Loucy (cell line): ENCODE data around the gene KNSTRN.

Source experiments
- H2AFZ ChIP-seq: fragments of 200-600 bp; sonication (generic); 2 replicates; pipeline ENCODE4 v1.6.0; 2016; ENCODE audit warnings: antibody characterized with exemption, mild to moderate bottlenecking, low read length, moderate library complexity
- H3F3A ChIP-seq: fragments of 200-600 bp; 2 replicates; pipeline ENCODE4 v1.6.0; 2016; ENCODE audit warnings: antibody characterized with exemption, low read depth, mild to moderate bottlenecking
- H3K27me3 ChIP-seq: fragments of 200-600 bp; sonication (generic); 2 replicates; pipeline ENCODE4 v1.6.1; 2014; ENCODE audit warnings: low read length, mild to moderate bottlenecking; ENCODE audit not compliant: insufficient read depth, poor library complexity, severe bottlenecking
- H3K36me3 ChIP-seq: fragments of 200-600 bp; sonication (generic); 2 replicates; pipeline ENCODE4 v1.6.1; 2016; ENCODE audit warnings: low read length; ENCODE audit not compliant: insufficient read depth
- H3K4me1 ChIP-seq: fragments of 200-600 bp; sonication (generic); 2 replicates; pipeline ENCODE4 v1.5.1; 2014; ENCODE audit warnings: low read length, mild to moderate bottlenecking; ENCODE audit not compliant: insufficient read depth, poor library complexity, severe bottlenecking
- H3K4me2 ChIP-seq: fragments of 200-600 bp; sonication (generic); 2 replicates; pipeline ENCODE4 v1.6.0; 2014; ENCODE audit warnings: antibody characterized with exemption, low read length, low read depth, mild to moderate bottlenecking; ENCODE audit not compliant: poor library complexity, severe bottlenecking
- H3K4me3 ChIP-seq: fragments of 200-600 bp; sonication (generic); 2 replicates; pipeline ENCODE4 v1.5.1; 2014; ENCODE audit warnings: low read length, mild to moderate bottlenecking, mixed read lengths; ENCODE audit not compliant: poor library complexity, severe bottlenecking
- H3K79me2 ChIP-seq: fragments of 200-600 bp; sonication (generic); 2 replicates; pipeline ENCODE4 v1.6.1; 2014; ENCODE audit warnings: low read length; ENCODE audit not compliant: insufficient read depth
- H3K9ac ChIP-seq: fragments of 200-600 bp; sonication (generic); 2 replicates; pipeline ENCODE4 v1.6.0; 2014; ENCODE audit warnings: mild to moderate bottlenecking, low read depth, low read length, moderate library complexity; ENCODE audit not compliant: poor library complexity, severe bottlenecking
- H3K9me2 ChIP-seq: fragments of 200-600 bp; sonication (generic); replicated peaks from 2 replicates; pipeline ENCODE4 v1.6.1; 2016; ENCODE audit warnings: low read depth, low read length, mixed read lengths
- H3K9me3 ChIP-seq: fragments of 200-600 bp; sonication (generic); 2 replicates; pipeline ENCODE4 v1.6.1; 2014; ENCODE audit warnings: mild to moderate bottlenecking, antibody characterized with exemption, low read length, low read depth; ENCODE audit not compliant: insufficient read depth
- H4K20me1 ChIP-seq: fragments of 200-600 bp; sonication (generic); 2 replicates; pipeline ENCODE4 v1.6.0; 2014; ENCODE audit warnings: antibody characterized with exemption, low read length, mild to moderate bottlenecking; ENCODE audit not compliant: insufficient read depth, poor library complexity, severe bottlenecking
- EZH2phosphoT487 ChIP-seq: fragments of 200-600 bp; IDR thresholded peaks from 2 replicates; pipeline ENCODE4 v1.6.1; 2018; ENCODE audit warnings: antibody characterized with exemption, mild to moderate bottlenecking, moderate library complexity, borderline replicate concordance
- TF ChIP-seq, protein P1 (sequence below): fragments of 200-600 bp; sonication (generic); conservative IDR thresholded peaks from 2 replicates; pipeline ENCODE4 v1.5.1; 2014; ENCODE audit warnings: mild to moderate bottlenecking, antibody characterized with exemption, low read length

The KNSTRN gene

DNA sequence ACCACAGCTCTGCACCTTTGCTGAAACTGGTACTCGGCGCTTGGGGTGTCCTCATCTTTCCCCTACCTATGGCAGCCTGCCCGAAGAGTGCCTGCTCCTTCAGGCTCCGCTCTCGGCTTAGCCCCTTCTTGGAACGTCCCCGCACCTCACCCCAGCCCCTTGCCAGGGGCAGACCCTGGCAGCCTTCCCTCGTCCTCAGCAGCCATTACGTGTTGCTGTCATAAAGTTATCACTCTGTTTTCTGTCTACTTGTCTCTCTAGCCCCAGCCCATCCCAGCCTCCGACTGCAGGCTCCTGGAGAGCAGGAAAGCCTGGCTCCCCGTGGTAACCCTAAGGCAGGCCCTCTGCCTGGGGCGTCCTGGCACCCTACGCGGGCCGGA is 53.2 kb downstream of the KNSTRN start:
- no peaks in the 10 kb centered on the region for H4K20me1 ChIP-seq
- 0 out of 2 replicates have a peak, but pooled peaks cover 3% of the 10 kb centered on the region for H3K79me2 ChIP-seq
- H3K4me2 ChIP-seq, result no peak overlapping the region
- H3F3A ChIP-seq, result no peaks in the 10 kb centered on the region
- H3K9ac ChIP-seq, result no peak overlapping the region
- H3K36me3 ChIP-seq, result no peaks in the 10 kb centered on the region
- H3K9me3 ChIP-seq, result no peaks in the 10 kb centered on the region
- H3K4me3 ChIP-seq, result no peak overlapping the region
- no peaks in the 10 kb centered on the region for H3K9me2 ChIP-seq
- peaks cover 9% of the 10 kb centered on the region for H3K4me1 ChIP-seq
- no peak overlapping the region for H2AFZ ChIP-seq
- H3K27me3 ChIP-seq, result no peaks in the 10 kb centered on the region
- TF ChIP-seq, protein P1, sequence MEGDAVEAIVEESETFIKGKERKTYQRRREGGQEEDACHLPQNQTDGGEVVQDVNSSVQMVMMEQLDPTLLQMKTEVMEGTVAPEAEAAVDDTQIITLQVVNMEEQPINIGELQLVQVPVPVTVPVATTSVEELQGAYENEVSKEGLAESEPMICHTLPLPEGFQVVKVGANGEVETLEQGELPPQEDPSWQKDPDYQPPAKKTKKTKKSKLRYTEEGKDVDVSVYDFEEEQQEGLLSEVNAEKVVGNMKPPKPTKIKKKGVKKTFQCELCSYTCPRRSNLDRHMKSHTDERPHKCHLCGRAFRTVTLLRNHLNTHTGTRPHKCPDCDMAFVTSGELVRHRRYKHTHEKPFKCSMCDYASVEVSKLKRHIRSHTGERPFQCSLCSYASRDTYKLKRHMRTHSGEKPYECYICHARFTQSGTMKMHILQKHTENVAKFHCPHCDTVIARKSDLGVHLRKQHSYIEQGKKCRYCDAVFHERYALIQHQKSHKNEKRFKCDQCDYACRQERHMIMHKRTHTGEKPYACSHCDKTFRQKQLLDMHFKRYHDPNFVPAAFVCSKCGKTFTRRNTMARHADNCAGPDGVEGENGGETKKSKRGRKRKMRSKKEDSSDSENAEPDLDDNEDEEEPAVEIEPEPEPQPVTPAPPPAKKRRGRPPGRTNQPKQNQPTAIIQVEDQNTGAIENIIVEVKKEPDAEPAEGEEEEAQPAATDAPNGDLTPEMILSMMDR, result no peak
- no peak for TF ChIP-seq EZH2phosphoT487

DNA sequence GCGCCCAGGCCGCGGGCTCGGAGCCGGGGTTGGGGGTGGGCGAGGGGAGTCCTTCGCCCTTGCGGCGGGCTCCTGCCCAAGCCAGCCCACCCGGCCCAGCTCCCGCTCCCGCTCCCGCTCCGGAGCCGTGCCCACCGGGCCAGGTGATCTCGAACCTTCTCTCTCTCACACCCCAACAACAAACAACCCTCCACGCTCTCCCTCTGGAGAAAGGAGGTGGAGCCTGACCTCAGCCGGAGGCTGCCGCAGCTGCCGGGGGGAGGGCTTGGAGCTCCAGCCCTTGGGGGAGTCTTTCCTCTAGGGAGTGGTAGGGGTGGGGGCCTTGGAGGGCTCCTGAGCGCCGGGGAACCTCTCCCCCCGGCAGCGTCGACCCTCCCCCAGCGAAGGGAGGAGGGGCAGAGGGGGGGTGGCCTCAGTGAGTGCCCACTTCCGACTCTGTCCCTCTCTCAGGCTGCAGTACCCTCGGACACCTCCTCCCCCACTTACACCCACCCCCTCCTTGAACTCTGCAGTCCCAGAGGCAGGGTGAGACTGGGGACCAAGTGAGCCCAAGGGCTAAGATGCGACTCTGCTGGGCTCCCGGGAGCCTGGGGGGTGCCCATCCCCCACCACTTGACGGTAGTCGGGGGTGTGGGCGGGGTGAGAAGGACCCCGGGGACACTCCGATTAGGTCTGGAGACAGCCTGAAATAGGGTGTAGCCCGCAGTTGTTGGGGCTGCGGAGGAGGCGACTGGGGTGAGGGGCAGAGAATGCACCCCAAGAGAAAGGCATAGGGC is 53.8 kb downstream of the KNSTRN start:
- no peak overlapping the region for H2AFZ ChIP-seq
- H3K4me2 ChIP-seq, result no peak overlapping the region
- peaks cover 6% of the 10 kb centered on the region; the same call in 1 of the 2 replicates for H3K79me2 ChIP-seq
- no peak for TF ChIP-seq EZH2phosphoT487
- TF ChIP-seq, protein P1, result no peak
- H3K4me3 ChIP-seq, result no peak overlapping the region
- no peaks in the 10 kb centered on the region for H3K9me3 ChIP-seq
- no peaks in the 10 kb centered on the region for H3K27me3 ChIP-seq
- H3K36me3 ChIP-seq, result no peaks in the 10 kb centered on the region
- no peak overlapping the region for H3K9ac ChIP-seq
- H3K9me2 ChIP-seq, result no peaks in the 10 kb centered on the region
- no peaks in the 10 kb centered on the region for H3F3A ChIP-seq
- H3K4me1 ChIP-seq, result peaks cover 9% of the 10 kb centered on the region
- no peaks in the 10 kb centered on the region for H4K20me1 ChIP-seq

DNA sequence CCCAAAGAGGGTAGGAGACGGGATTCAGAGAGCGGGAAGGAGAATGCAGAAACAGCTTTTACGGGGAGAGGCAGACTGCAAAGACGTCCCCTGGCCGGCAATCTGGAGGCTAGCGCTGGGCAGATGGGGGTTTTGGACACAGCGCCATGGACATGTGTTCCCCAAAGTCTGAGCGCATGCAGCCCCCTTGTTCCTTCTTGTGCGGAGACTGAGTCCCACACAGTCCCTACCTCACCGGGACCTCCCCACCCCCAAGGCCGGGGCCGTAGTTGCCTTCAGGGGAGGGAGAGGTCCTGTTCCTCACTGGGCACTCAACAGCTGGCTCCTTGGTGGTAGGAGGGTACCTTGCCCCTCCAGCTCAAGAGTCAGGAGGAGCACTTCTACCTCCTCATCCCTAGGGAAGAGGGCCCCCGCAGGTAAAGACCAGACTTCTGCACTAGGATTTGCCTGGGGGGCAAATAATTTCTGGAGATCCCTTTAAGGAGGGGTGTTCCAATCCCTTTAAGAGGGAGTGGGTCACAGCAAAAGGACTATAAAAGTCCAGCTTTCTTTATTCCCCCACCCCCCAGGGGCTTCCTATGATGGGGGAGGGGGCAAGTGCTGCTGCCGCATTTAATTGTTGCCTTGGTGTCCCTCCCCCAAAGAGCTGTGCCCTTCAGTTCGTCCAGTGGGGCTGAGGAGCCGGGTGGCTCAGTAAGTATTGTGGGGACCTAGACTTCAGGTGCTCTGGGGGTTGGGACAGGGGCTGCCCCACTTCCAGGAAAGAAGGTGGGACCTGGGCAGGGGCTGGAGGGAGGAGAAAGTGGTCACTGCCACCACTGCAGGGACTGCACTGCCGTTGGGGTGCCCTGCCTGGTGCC is 54.6 kb downstream of the KNSTRN start:
- Histone ChIP-seq H3K36me3 (no peaks in the 10 kb centered on the region), H4K20me1 (peaks cover 5% of the 10 kb centered on the region), H3K4me1 (peaks cover 9% of the 10 kb centered on the region), H2AFZ (no peak overlapping the region), H3K9ac (no peak overlapping the region), H3K27me3 (no peaks in the 10 kb centered on the region), H3K4me2 (no peak overlapping the region), H3K9me2 (no peaks in the 10 kb centered on the region), H3F3A (no peaks in the 10 kb centered on the region), H3K79me2 (peaks cover 14% of the 10 kb centered on the region), H3K4me3 (no peak overlapping the region), H3K9me3 (no peaks in the 10 kb centered on the region)
- TF ChIP-seq, protein P1, result no peak
- TF ChIP-seq EZH2phosphoT487, result no peak
